ENCODE results near the gene MS4A4A. TPM values are rescaled to one million over a fixed set of nuclear protein-coding genes. Genes with fewer than 3 reads are reported as not detected.

Gene MS4A4A
- total RNA-seq, 2 donors from 2014 or later = not detected

- no peak overlapping the region for H3K9ac ChIP-seq (ENCODE audit: extremely low read depth, low read length, poor library complexity, severe bottlenecking)
- no peaks in the 10 kb centered on the region for H3K27me3 ChIP-seq (ENCODE audit: control insufficient read depth, insufficient read depth, low read length, poor library complexity, severe bottlenecking)
- H3K4me3 ChIP-seq (ENCODE audit: low read length) = no peak overlapping the region
- Mint-ChIP-seq H3K27ac (no peak overlapping the region), H3K4me3 (no peak overlapping the region), H3K36me3 (ENCODE audit: low read depth) (no peaks in the 10 kb centered on the region), H3K27me3 (ENCODE audit: insufficient read depth) (no peaks in the 10 kb centered on the region), H3K4me1 (no peaks in the 10 kb centered on the region), H3K9me3 (peaks cover 27% of the 10 kb centered on the region)
- DNase-seq = no peak
- peaks cover 35% of the 10 kb centered on the region for H3K9me3 ChIP-seq (ENCODE audit: control insufficient read depth, low read length)
- WGBS, 2 experiments (ENCODE audit: insufficient coverage in 1 of 2, insufficient read length in 1 of 2) = 89% methylated on average over 2 of the region's 2 CpGs; no CpG with 5 or more reads in 1 of the 2 experiments
- H3K36me3 ChIP-seq (ENCODE audit: control insufficient read depth, insufficient read depth, low read length) = no peaks in the 10 kb centered on the region
- H3K4me1 ChIP-seq (ENCODE audit: control insufficient read depth, insufficient read depth, low read length) = no peaks in the 10 kb centered on the region
- no peak overlapping the region for H3K27ac ChIP-seq (ENCODE audit: low read depth, low read length)
- TF ChIP-seq CTCF (conservative IDR thresholded peaks at IDR 0.05) = no peak
Measured at GRCh38 chr11:60357771-60358170, 77.3 kb downstream of the MS4A4A start.

Other genes with a start within 250 kb of the MS4A4A start
- gene OOSP2, start 240.3 kb upstream of the MS4A4A start, total RNA-seq = not detected
- not detected for gene MS4A3, start 224.0 kb upstream of the MS4A4A start, total RNA-seq
- gene MS4A2, start 192.0 kb upstream of the MS4A4A start, total RNA-seq = not detected
- gene MS4A6A, start 97.6 kb upstream of the MS4A4A start, total RNA-seq = not detected
- gene MS4A4E, start 37.5 kb upstream of the MS4A4A start, total RNA-seq = under 1 TPM in 1 of 2 donors, not detected in 1; 0.31 TPM
- not detected for gene MS4A6E, start 46.6 kb downstream of the MS4A4A start, total RNA-seq
- gene MS4A7, start 97.9 kb downstream of the MS4A4A start, total RNA-seq = not detected
- gene MS4A14, start 115.8 kb downstream of the MS4A4A start, total RNA-seq = not detected
- gene MS4A5, start 148.9 kb downstream of the MS4A4A start, total RNA-seq = not detected
- gene MS4A1, start 175.2 kb downstream of the MS4A4A start, total RNA-seq = not detected
- not detected for gene MS4A12, start 212.1 kb downstream of the MS4A4A start, total RNA-seq
- gene MS4A13, start 234.7 kb downstream of the MS4A4A start, total RNA-seq = not detected